Measurements from ENCODE around the gene HIPK2.

GRCh38 chr7:139639563-139639962 is 138.2 kb downstream of the HIPK2 start:
- TF ChIP-seq, protein P1, sequence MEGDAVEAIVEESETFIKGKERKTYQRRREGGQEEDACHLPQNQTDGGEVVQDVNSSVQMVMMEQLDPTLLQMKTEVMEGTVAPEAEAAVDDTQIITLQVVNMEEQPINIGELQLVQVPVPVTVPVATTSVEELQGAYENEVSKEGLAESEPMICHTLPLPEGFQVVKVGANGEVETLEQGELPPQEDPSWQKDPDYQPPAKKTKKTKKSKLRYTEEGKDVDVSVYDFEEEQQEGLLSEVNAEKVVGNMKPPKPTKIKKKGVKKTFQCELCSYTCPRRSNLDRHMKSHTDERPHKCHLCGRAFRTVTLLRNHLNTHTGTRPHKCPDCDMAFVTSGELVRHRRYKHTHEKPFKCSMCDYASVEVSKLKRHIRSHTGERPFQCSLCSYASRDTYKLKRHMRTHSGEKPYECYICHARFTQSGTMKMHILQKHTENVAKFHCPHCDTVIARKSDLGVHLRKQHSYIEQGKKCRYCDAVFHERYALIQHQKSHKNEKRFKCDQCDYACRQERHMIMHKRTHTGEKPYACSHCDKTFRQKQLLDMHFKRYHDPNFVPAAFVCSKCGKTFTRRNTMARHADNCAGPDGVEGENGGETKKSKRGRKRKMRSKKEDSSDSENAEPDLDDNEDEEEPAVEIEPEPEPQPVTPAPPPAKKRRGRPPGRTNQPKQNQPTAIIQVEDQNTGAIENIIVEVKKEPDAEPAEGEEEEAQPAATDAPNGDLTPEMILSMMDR (IDR thresholded peaks at IDR 0.05) = no peak
- no peak for TF ChIP-seq POLR2AphosphoS5 (IDR thresholded peaks at IDR 0.05)
- no peak for TF ChIP-seq POLR2A (IDR thresholded peaks at IDR 0.05; ENCODE audit: low read depth)
